Muscle layer of colon (tissue), 2 donors: ENCODE measurements around the gene RPN1.

Experiments used
- H3K27ac ChIP-seq: one replicate; pipeline ENCODE4 v1.7.0; 2013; ENCODE audit warnings: low read depth, mild to moderate bottlenecking, low read length, moderate library complexity
- H3K27me3 ChIP-seq, 2 donors: one replicate each; pipeline ENCODE4 v1.7.0; 2013; ENCODE audit warnings: low read length in 2 of 2, mild to moderate bottlenecking in 2 of 2; ENCODE audit not compliant: insufficient read depth in 2 of 2, control insufficient read depth in 1 of 2
- H3K36me3 ChIP-seq: one replicate; pipeline ENCODE4 v1.7.0; 2013; ENCODE audit warnings: mild to moderate bottlenecking, low read length; ENCODE audit not compliant: insufficient read depth
- H3K4me1 ChIP-seq: one replicate; pipeline ENCODE4 v1.7.0; 2013; ENCODE audit warnings: mild to moderate bottlenecking, low read length; ENCODE audit not compliant: insufficient read depth
- H3K4me3 ChIP-seq, 2 donors: one replicate each; pipeline ENCODE4 v1.7.0; 2013; ENCODE audit warnings: low read length in 2 of 2, low read depth in 1 of 2, mild to moderate bottlenecking in 1 of 2, moderate library complexity in 1 of 2
- H3K9ac ChIP-seq: one replicate; pipeline ENCODE4 v1.7.0; 2013; ENCODE audit warnings: low read length
- H3K9me3 ChIP-seq: one replicate; pipeline ENCODE4 v1.7.0; 2013; ENCODE audit warnings: mild to moderate bottlenecking, low read length
- donor health status: abdominal sarcoma.
- donor health status: Adenocarcinoma of cecum.

Gene RPN1

DNA sequence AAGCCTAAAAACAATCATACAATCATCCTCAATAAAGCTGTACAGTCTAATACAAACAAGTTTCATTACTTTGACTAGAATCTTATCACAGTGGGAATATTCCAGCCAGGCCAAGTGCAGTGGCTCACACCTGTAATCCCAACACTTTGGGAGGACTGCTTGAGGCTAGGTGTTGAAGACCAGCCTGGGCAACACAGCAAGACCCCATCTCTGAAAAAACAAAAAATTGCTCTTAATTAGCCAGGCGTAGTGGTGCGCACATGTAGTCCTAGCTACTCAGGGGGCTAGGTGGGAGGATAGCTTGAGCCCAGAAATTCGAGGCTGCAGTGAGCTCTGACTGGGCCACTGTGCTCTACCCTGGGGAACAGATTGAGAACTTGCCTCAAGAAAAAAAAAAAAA lies 3.3 kb downstream of the RPN1 start:
- H3K36me3 ChIP-seq, result peaks cover 10% of the 10 kb centered on the region
- H3K9ac ChIP-seq, result no peak overlapping the region
- H3K4me3 ChIP-seq, result no peak overlapping the region
- H3K27ac ChIP-seq, result no peak overlapping the region
- H3K9me3 ChIP-seq, result no peaks in the 10 kb centered on the region
- H3K4me1 ChIP-seq, result peaks cover 14% of the 10 kb centered on the region
- H3K27me3 ChIP-seq, result no peaks in the 10 kb centered on the region

DNA sequence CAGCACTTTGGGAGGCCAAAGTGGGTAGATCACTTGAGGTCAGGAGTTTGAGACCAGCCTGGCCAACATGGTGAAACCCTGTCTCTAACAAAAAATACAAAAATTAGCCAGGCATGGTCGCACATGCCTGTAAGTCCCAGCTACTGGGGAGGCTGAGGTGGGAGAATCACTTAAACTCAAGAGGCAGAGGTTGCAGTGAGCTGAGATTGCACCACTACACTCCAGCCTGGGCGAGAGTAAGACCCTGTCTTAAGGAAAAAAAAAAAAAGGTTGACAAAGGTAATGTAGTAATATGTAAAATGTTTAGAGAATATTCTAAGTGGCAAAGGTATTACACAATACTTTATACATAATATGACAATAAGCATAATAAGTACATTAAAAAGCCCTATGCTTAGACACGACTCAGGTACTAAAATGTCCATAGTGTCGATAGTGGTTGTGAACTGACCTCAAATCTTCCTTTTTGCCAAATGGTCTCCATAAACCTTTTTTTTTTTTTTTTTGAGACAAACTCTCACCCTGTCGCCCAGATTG lies 16.5 kb downstream of the RPN1 start:
- H3K4me3 ChIP-seq, result no peak overlapping the region
- H3K36me3 ChIP-seq, result peaks cover 41% of the 10 kb centered on the region
- no peaks in the 10 kb centered on the region for H3K27me3 ChIP-seq
- H3K9ac ChIP-seq, result no peak overlapping the region
- H3K9me3 ChIP-seq, result no peaks in the 10 kb centered on the region
- H3K4me1 ChIP-seq, result no peaks in the 10 kb centered on the region
- no peak overlapping the region for H3K27ac ChIP-seq

DNA sequence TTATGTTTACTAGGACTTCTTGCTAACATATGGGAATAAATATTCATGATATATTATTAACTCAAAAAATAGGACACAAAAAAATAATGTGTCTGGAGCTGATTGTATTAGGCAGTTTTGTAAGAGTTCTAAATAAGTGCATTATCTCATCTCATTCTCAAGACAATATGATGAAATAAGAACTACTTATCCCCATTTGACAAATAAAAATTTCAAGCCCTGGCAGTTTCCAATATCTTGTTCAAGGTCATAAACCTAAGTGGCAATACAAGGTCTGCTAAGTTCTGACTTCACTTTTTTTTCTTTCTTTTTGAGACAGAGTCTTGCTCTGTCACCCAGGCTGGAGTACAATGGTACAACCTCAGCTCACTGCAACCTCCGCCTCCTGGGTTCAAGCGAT lies 18.3 kb downstream of the RPN1 start:
- Histone ChIP-seq H3K9me3 (no peaks in the 10 kb centered on the region), H3K27ac (no peak overlapping the region), H3K9ac (no peak overlapping the region), H3K36me3 (peaks cover 35% of the 10 kb centered on the region), H3K27me3 (no peaks in the 10 kb centered on the region), H3K4me3 (no peak overlapping the region), H3K4me1 (no peaks in the 10 kb centered on the region)

DNA sequence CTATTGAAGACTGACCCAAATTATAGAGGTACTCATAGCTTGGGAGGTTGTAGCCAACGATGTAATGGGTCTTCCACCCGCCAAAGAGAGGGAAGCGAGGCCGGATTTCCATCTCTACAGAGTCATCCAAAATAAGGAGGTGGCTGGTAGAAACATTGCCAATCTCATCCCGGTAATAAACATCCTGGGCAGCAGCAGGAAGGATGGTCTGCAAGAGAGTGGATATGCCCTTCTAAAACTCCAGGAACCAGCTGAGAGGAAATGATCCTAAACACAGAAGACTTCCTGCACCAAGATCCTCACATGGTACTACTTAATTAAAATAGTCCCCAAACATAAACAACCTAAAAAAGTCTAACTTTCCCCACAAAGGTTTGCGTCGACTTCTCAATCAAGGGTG lies 20.7 kb downstream of the RPN1 start:
- no peak overlapping the region for H3K4me3 ChIP-seq
- no peak overlapping the region for H3K27ac ChIP-seq
- H3K9ac ChIP-seq, result no peak overlapping the region
- no peaks in the 10 kb centered on the region for H3K4me1 ChIP-seq
- no peaks in the 10 kb centered on the region for H3K9me3 ChIP-seq
- H3K27me3 ChIP-seq, result no peaks in the 10 kb centered on the region
- H3K36me3 ChIP-seq, result peaks cover 47% of the 10 kb centered on the region

DNA sequence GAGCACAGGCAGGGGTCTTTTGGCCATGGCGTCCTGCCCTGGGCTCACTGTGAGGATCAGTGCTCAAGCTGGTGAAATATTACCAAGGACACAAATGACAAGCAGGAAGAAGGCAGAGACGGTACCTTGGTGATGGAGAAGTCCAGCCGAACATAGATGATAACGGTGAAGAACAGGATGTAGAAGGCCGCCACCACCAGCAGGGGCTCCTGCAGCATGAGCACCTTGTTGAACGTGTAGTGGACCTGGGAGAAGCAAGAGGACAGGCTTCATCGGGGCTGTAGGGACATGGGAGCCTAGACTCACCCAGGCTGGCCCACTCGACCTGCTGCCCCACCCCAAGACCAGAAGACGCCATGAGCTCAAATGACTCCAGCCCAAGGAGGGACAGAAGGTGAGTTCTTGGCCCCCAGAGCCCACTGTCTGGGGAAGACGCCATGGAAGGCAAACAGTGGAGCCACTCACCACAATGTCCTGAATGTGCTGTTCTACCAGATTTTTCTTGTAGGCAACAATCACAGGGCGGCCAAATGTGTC lies 25.1 kb downstream of the RPN1 start:
- Histone ChIP-seq H3K27ac (no peak overlapping the region), H3K4me1 (no peaks in the 10 kb centered on the region), H3K27me3 (no peaks in the 10 kb centered on the region), H3K9me3 (no peaks in the 10 kb centered on the region), H3K4me3 (no peak overlapping the region), H3K36me3 (peaks cover 77% of the 10 kb centered on the region), H3K9ac (no peak overlapping the region)

- Histone ChIP-seq H3K4me1 (peaks cover under 1% of the 10 kb centered on the region), H3K27ac (no peak overlapping the region), H3K9me3 (no peaks in the 10 kb centered on the region), H3K27me3 (no peaks in the 10 kb centered on the region), H3K9ac (no peak overlapping the region), H3K36me3 (peaks cover 76% of the 10 kb centered on the region), H3K4me3 (no peak overlapping the region)
Observed at GRCh38 chr3:128624526-128625138, 26.0 kb downstream of the RPN1 start.

DNA sequence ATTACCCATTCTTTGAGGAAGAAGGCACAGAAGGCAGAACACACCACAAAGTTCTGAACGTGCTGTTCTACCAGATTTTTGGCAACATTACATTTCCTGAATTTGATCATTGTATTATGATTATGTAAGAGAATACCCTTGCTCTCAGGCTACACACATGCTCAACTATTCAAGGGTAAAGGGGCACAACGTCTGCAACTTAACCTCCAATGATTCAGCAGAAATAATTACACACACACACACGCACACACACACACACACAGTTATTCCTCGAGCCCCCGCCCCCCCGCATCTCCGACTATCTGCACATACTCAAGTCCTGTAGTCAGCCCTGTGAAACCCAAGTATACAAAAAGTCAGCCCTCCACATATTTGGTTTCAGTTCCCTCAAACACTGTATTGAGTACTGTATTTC lies 26.8 kb downstream of the RPN1 start:
- Histone ChIP-seq H3K9me3 (no peaks in the 10 kb centered on the region), H3K9ac (no peak overlapping the region), H3K4me1 (peaks cover 9% of the 10 kb centered on the region), H3K27ac (no peak overlapping the region), H3K27me3 (no peaks in the 10 kb centered on the region), H3K4me3 (no peak overlapping the region), H3K36me3 (peaks cover 77% of the 10 kb centered on the region)

GRCh38 chr3:128621931-128622330 lies 28.7 kb downstream of the RPN1 start:
- H3K9me3 ChIP-seq, result no peaks in the 10 kb centered on the region
- H3K36me3 ChIP-seq, result peaks cover 74% of the 10 kb centered on the region
- H3K9ac ChIP-seq, result no peak overlapping the region
- no peak overlapping the region for H3K4me3 ChIP-seq
- H3K4me1 ChIP-seq, result peaks cover 18% of the 10 kb centered on the region
- no peaks in the 10 kb centered on the region for H3K27me3 ChIP-seq
- H3K27ac ChIP-seq, result no peak overlapping the region

- H3K36me3 ChIP-seq, result peaks cover 67% of the 10 kb centered on the region
- H3K4me3 ChIP-seq, result no peak overlapping the region
- H3K9me3 ChIP-seq, result no peaks in the 10 kb centered on the region
- H3K9ac ChIP-seq, result no peak overlapping the region
- no peaks in the 10 kb centered on the region for H3K27me3 ChIP-seq
- H3K4me1 ChIP-seq, result peaks cover 18% of the 10 kb centered on the region
- no peak overlapping the region for H3K27ac ChIP-seq
Observed at GRCh38 chr3:128621234-128621633, 29.4 kb downstream of the RPN1 start.

DNA sequence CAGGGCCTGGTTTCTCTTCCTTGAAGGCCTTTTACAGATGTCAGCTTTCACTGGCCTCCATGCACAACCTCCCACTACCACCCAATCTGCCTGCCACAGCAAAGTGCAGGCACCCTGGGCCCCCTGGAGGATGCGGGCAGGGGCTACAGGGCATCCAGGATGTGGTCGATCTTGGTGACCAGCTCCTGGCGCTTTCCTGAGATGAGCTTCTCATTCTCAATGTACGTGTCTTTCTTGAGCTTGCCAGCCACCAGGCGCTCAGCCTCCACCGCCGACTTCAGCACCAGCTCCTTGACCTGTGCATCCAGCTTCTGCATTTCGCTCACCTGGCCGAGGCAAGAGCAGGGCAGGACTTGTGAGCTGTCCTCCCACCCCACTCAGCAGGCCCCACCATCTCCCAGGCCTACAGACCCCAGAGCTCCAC lies 30.3 kb downstream of the RPN1 start:
- Histone ChIP-seq H3K27me3 (no peaks in the 10 kb centered on the region), H3K36me3 (peaks cover 58% of the 10 kb centered on the region), H3K4me1 (peaks cover 18% of the 10 kb centered on the region), H3K27ac (no peak overlapping the region), H3K9me3 (no peaks in the 10 kb centered on the region), H3K4me3 (no peak overlapping the region), H3K9ac (no peak overlapping the region)

- Histone ChIP-seq H3K27me3 (no peaks in the 10 kb centered on the region), H3K4me1 (peaks cover 18% of the 10 kb centered on the region), H3K9ac (no peak overlapping the region), H3K4me3 (peak overlapping the region in 1 of 2 donors; percentile 99), H3K36me3 (peaks cover 48% of the 10 kb centered on the region), H3K27ac (no peak overlapping the region), H3K9me3 (no peaks in the 10 kb centered on the region)
Observed at GRCh38 chr3:128619146-128619890, 31.3 kb downstream of the RPN1 start.
